HG02798 (cell line): ENCODE measurements around the gene NCK2.
A peak's percentile ranks its signal among the peaks of the same experiment; 100 is the strongest.

Experiments used
- ATAC-seq: cut with Tn5 transposase; IDR thresholded peaks from one replicate; pipeline ENCODE4 v1.9.1; 2021; ENCODE audit warnings: mild to moderate bottlenecking; ENCODE audit not compliant: unreplicated experiment, poor library complexity

Gene NCK2

GRCh38 chr2:105788670-105789290 lies 44.1 kb downstream of the NCK2 start:
- ATAC-seq: no peak

- ATAC-seq: peak; percentile 73
Measured at GRCh38 chr2:105789745-105790460, 45.2 kb downstream of the NCK2 start.

GRCh38 chr2:105790461-105791149 lies 45.9 kb downstream of the NCK2 start:
- peak; percentile 30 for ATAC-seq

- no peak for ATAC-seq
Measured at GRCh38 chr2:105791229-105791628, 46.5 kb downstream of the NCK2 start.

- no peak for ATAC-seq
Measured at GRCh38 chr2:105792561-105792960, 47.8 kb downstream of the NCK2 start.

GRCh38 chr2:105793196-105793975 lies 48.7 kb downstream of the NCK2 start:
- no peak for ATAC-seq

GRCh38 chr2:105794926-105795574 lies 50.3 kb downstream of the NCK2 start:
- no peak for ATAC-seq

GRCh38 chr2:105795575-105795934 lies 50.8 kb downstream of the NCK2 start:
- ATAC-seq: no peak

GRCh38 chr2:105796131-105796638 lies 51.5 kb downstream of the NCK2 start:
- peak; percentile 35 for ATAC-seq

- no peak for ATAC-seq
Measured at GRCh38 chr2:105796791-105797190, 52.1 kb downstream of the NCK2 start.

- ATAC-seq: peak; percentile 50
Measured at GRCh38 chr2:105797298-105797819, 52.6 kb downstream of the NCK2 start.

- ATAC-seq: peak; percentile 33
Measured at GRCh38 chr2:105798595-105798994, 53.9 kb downstream of the NCK2 start.

- no peak for ATAC-seq
Measured at GRCh38 chr2:105800036-105800713, 55.5 kb downstream of the NCK2 start.

GRCh38 chr2:105800953-105801635 lies 56.4 kb downstream of the NCK2 start:
- ATAC-seq: no peak

GRCh38 chr2:105801961-105802360 lies 57.2 kb downstream of the NCK2 start:
- ATAC-seq: no peak

- peak; percentile 59 for ATAC-seq
Measured at GRCh38 chr2:105802587-105802986, 57.9 kb downstream of the NCK2 start.

GRCh38 chr2:105803337-105803736 lies 58.6 kb downstream of the NCK2 start:
- ATAC-seq: peak; percentile 45

GRCh38 chr2:105803773-105804172 lies 59.1 kb downstream of the NCK2 start:
- ATAC-seq: no peak

GRCh38 chr2:105804266-105804665 lies 59.6 kb downstream of the NCK2 start:
- ATAC-seq: no peak
